Esophagus muscularis mucosa (tissue), 3 donors: Measurements from ENCODE around the gene ITLN1.

Source experiments
- POLR2AphosphoS5 ChIP-seq, 2 donors: sonication (generic); formaldehyde crosslinking; IDR thresholded peaks; one replicate each; pipeline ENCODE4 v1.6.1; 2017; ENCODE audit warnings: antibody characterized with exemption in 2 of 2
- TF ChIP-seq, protein P1 (sequence below), 3 experiments: fragments of 200-600 bp in 2 of 3; fragments of 450-650 bp in 1 of 3; sonication (generic) in 2 of 3; IDR thresholded peaks; one replicate each; pipeline ENCODE4 v1.5.1; 2017 to 2019; ENCODE audit warnings: antibody characterized with exemption in 3 of 3, mild to moderate bottlenecking in 2 of 3, moderate library complexity in 1 of 3

GRCh38 chr1:160864173-160864572 lies 20.8 kb downstream of the ITLN1 start:
- TF ChIP-seq POLR2AphosphoS5 (IDR thresholded peaks at IDR 0.05): no peak
- TF ChIP-seq, protein P1, sequence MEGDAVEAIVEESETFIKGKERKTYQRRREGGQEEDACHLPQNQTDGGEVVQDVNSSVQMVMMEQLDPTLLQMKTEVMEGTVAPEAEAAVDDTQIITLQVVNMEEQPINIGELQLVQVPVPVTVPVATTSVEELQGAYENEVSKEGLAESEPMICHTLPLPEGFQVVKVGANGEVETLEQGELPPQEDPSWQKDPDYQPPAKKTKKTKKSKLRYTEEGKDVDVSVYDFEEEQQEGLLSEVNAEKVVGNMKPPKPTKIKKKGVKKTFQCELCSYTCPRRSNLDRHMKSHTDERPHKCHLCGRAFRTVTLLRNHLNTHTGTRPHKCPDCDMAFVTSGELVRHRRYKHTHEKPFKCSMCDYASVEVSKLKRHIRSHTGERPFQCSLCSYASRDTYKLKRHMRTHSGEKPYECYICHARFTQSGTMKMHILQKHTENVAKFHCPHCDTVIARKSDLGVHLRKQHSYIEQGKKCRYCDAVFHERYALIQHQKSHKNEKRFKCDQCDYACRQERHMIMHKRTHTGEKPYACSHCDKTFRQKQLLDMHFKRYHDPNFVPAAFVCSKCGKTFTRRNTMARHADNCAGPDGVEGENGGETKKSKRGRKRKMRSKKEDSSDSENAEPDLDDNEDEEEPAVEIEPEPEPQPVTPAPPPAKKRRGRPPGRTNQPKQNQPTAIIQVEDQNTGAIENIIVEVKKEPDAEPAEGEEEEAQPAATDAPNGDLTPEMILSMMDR (IDR thresholded peaks at IDR 0.05): no peak
